Measurements from ENCODE around the gene GABRA4. TPM values are rescaled to one million over a fixed set of nuclear protein-coding genes. Genes with fewer than 3 reads are reported as not detected.

Gene GABRA4
- total RNA-seq, 6 donors from 2014 or later: not detected

DNA sequence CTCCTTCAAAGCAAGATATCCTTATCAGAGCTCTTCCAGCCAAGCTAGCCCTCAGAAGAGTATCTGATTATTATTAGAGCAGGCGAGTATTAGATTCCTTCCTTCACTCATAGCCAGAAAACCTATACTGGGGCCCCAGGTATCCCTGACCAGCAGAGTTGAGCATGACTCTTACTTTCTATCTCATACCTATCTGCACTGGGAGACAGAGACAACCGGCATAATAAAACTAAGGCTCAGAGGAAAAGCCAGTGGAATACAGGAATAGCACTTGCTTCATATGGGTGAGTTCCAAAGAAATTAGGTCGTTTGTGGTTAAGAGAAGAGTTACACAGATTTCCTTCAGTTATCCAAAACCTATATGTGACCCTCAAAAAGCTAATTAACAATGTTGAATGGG is 42.6 kb downstream of the GABRA4 start:
- no peak overlapping the region for H3K4me3 ChIP-seq
- 68 to 71% methylated on average over 3 of the region's 3 CpGs for WGBS, 2 donors
- no peaks in the 10 kb centered on the region for H3K36me3 ChIP-seq
- H3K9me3 ChIP-seq: no peaks in the 10 kb centered on the region
- no peak for ATAC-seq (ENCODE audit: low FRiP score in 2 of 2)
- no peaks in the 10 kb centered on the region for H3K4me1 ChIP-seq
- TF ChIP-seq POLR2A (IDR thresholded peaks at IDR 0.05) (no peak), EP300 (IDR thresholded peaks at IDR 0.05) (no peak), POLR2AphosphoS5 (IDR thresholded peaks at IDR 0.05) (no peak)
- TF ChIP-seq, protein P1, sequence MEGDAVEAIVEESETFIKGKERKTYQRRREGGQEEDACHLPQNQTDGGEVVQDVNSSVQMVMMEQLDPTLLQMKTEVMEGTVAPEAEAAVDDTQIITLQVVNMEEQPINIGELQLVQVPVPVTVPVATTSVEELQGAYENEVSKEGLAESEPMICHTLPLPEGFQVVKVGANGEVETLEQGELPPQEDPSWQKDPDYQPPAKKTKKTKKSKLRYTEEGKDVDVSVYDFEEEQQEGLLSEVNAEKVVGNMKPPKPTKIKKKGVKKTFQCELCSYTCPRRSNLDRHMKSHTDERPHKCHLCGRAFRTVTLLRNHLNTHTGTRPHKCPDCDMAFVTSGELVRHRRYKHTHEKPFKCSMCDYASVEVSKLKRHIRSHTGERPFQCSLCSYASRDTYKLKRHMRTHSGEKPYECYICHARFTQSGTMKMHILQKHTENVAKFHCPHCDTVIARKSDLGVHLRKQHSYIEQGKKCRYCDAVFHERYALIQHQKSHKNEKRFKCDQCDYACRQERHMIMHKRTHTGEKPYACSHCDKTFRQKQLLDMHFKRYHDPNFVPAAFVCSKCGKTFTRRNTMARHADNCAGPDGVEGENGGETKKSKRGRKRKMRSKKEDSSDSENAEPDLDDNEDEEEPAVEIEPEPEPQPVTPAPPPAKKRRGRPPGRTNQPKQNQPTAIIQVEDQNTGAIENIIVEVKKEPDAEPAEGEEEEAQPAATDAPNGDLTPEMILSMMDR (IDR thresholded peaks at IDR 0.05): no peak
- DNase-seq: no peak
- no peak overlapping the region for H3K27ac ChIP-seq
- no peaks in the 10 kb centered on the region for H3K27me3 ChIP-seq

DNA sequence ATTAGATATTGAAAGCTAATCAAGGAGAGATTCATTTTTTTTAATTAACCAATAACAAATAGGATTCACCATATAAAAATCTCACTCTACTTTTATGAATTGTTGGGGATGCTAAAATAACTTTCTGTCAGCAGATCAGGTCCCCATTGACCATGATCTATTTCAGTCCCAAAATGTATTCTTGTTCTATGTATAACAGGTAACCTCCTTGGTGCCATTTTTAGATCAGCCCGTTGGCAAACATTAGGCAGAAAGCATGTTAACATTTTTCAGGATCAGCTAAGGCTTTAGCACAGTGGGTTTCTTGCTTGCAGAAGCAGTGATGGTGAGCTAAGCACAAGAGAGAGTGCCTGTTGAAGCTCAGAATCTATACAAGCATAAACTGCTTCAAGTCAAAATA is 43.6 kb downstream of the GABRA4 start:
- H3K4me3 ChIP-seq: no peak overlapping the region
- H3K4me1 ChIP-seq: no peaks in the 10 kb centered on the region
- H3K27me3 ChIP-seq: no peaks in the 10 kb centered on the region
- DNase-seq (no peak), ATAC-seq (ENCODE audit: low FRiP score in 2 of 2) (no peak)
- no peak overlapping the region for H3K27ac ChIP-seq
- no peaks in the 10 kb centered on the region for H3K36me3 ChIP-seq
- no peak for TF ChIP-seq POLR2AphosphoS5 (IDR thresholded peaks at IDR 0.05)
- TF ChIP-seq EP300 (IDR thresholded peaks at IDR 0.05): no peak
- TF ChIP-seq POLR2A (IDR thresholded peaks at IDR 0.05): no peak
- TF ChIP-seq, protein P1 (IDR thresholded peaks at IDR 0.05): no peak
- 65 to 74% methylated on average over 1 of the region's 1 CpG for WGBS, 2 donors
- no peaks in the 10 kb centered on the region for H3K9me3 ChIP-seq

DNA sequence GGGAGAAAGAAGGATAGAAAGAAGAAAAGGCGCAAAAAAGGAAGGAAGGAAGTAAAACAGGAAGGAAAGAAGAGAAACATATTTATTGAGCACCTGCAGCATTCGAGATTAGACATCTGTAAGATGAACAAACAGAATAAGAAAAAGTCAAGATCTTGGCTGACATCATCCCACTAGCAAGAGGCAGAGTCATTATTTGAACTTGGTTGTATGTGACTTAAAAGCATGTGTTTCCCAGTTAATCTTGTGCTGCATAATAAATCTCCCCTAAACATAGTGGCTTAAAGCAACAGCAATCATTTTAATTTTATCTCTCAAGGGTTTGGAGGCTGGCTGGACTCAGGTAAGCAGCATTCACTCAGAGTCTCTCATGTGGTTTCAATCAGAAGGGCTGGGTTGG is 45.8 kb downstream of the GABRA4 start:
- no peak overlapping the region for H3K27ac ChIP-seq
- H3K9me3 ChIP-seq: no peaks in the 10 kb centered on the region
- 21 to 29% methylated on average over 2 of the region's 2 CpGs for WGBS, 2 donors
- ATAC-seq (ENCODE audit: low FRiP score in 2 of 2) (no peak), DNase-seq (no peak)
- H3K27me3 ChIP-seq: no peaks in the 10 kb centered on the region
- no peaks in the 10 kb centered on the region for H3K36me3 ChIP-seq
- no peak overlapping the region for H3K4me3 ChIP-seq
- no peaks in the 10 kb centered on the region for H3K4me1 ChIP-seq
- TF ChIP-seq POLR2A (IDR thresholded peaks at IDR 0.05) (no peak), EP300 (IDR thresholded peaks at IDR 0.05) (no peak), POLR2AphosphoS5 (IDR thresholded peaks at IDR 0.05) (no peak)
- TF ChIP-seq, protein P1 (IDR thresholded peaks at IDR 0.05): no peak

DNA sequence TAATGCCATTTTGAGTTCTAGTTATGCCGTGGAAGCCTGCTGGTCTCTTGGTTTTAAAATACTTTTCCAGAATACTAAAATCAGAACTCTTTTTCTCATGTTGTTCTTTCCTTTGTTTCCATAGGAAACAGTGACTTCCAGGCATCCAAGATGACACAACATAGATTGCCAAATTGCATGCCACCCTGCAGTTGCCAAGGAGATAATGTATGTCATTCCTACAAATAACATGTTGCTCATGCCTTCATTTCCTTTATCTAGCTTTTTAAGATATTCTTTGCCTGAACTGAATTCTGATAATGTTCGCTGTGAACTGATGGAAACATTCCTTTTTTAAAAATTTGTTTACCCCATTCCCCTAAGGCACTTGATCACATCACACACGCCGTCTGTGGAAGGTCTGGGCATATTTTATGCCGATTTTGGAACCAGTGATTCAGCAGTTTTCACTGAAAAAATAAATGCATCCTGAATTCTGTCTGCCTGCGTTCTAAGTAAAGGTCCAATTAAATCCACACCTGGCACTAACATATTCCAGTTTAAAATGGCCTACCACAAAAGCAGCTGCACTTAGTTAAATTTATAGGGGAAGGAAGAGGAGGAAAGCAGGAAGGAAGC is 46.4 kb downstream of the GABRA4 start:
- no peak overlapping the region for H3K27ac ChIP-seq
- 73 to 80% methylated on average over 6 of the region's 6 CpGs for WGBS, 2 donors
- H3K4me1 ChIP-seq: no peaks in the 10 kb centered on the region
- no peak for DNase-seq
- TF ChIP-seq POLR2A (IDR thresholded peaks at IDR 0.05) (no peak), EP300 (IDR thresholded peaks at IDR 0.05) (no peak)
- TF ChIP-seq, protein P1 (IDR thresholded peaks at IDR 0.05): no peak
- no peak for ATAC-seq (ENCODE audit: low FRiP score in 2 of 2)
- H3K27me3 ChIP-seq: no peaks in the 10 kb centered on the region
- no peak overlapping the region for H3K4me3 ChIP-seq
- H3K36me3 ChIP-seq: no peaks in the 10 kb centered on the region
- no peaks in the 10 kb centered on the region for H3K9me3 ChIP-seq

DNA sequence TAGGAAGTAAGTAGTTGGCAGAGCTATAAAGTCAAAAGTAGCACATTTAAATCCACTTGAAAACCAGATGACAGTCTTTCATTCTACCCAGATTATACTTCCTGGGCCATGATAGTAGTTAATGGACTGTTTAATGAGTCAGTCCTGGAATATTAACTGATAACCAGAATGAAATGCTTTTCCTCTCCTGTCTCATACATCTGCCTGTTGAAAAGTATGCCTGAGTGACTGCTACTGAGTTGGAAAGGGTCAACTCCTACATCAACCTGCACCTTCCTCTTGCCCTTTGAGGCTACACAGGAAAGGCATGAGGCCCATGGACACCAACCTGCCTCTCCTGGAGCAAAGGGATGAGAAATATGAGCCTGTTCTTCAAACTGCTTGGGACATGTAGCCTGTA is 48.3 kb downstream of the GABRA4 start:
- Histone ChIP-seq H3K27me3 (no peaks in the 10 kb centered on the region), H3K4me1 (no peaks in the 10 kb centered on the region), H3K4me3 (no peak overlapping the region), H3K27ac (no peak overlapping the region), H3K36me3 (no peaks in the 10 kb centered on the region), H3K9me3 (no peaks in the 10 kb centered on the region)
- peak in 1 of 2 donors; percentile 15 for ATAC-seq (ENCODE audit: low FRiP score in 2 of 2)
- no peak for DNase-seq
- TF ChIP-seq, protein P1 (IDR thresholded peaks at IDR 0.05): no peak
- no peak for TF ChIP-seq POLR2A (IDR thresholded peaks at IDR 0.05)
- TF ChIP-seq POLR2AphosphoS5 (IDR thresholded peaks at IDR 0.05): no peak

Data from upper lobe of left lung (tissue), 6 donors.